Measurements from ENCODE around the gene UFSP1.
"Not testable (repeated sequence)": the region's sequence is repeated elsewhere in the genome, so short reads cannot be mapped to it uniquely, and the experiment has no call there.

UFSP1 gene

GRCh38 chr7:100888988-100889750 lies at the start of gene UFSP1:
Gene UFSP1, minus strand, starts transcription at chr7:100889715. Its CDS starts 444 bp downstream, at chr7:100889271.
- peak; percentile 73 for DNase-seq

GRCh38 chr7:100936167-100936566 lies 46.7 kb upstream of the UFSP1 start:
- not testable (repeated sequence) for DNase-seq

GRCh38 chr7:100935381-100935780 lies 45.9 kb upstream of the UFSP1 start:
- DNase-seq, result not testable (repeated sequence)

GRCh38 chr7:100933734-100934133 lies 44.2 kb upstream of the UFSP1 start:
- no peak for DNase-seq

- no peak for DNase-seq
Observed at GRCh38 chr7:100929808-100930174, 40.3 kb upstream of the UFSP1 start.

GRCh38 chr7:100923616-100924015 lies 34.1 kb upstream of the UFSP1 start:
- DNase-seq, result not testable (repeated sequence)

GRCh38 chr7:100921039-100921438 lies 31.5 kb upstream of the UFSP1 start:
- no peak for DNase-seq

- DNase-seq, result not testable (repeated sequence)
Observed at GRCh38 chr7:100919779-100920437, 30.4 kb upstream of the UFSP1 start.

GRCh38 chr7:100919335-100919734 lies 29.8 kb upstream of the UFSP1 start:
- DNase-seq, result not testable (repeated sequence)

- DNase-seq, result no peak
Observed at GRCh38 chr7:100914879-100915447, 25.4 kb upstream of the UFSP1 start.

GRCh38 chr7:100914208-100914878 lies 24.8 kb upstream of the UFSP1 start:
- no peak for DNase-seq

GRCh38 chr7:100911484-100911883 lies 22.0 kb upstream of the UFSP1 start:
- no peak for DNase-seq

- not testable (repeated sequence) for DNase-seq
Observed at GRCh38 chr7:100910443-100910842, 20.9 kb upstream of the UFSP1 start.

- DNase-seq, result no peak
Observed at GRCh38 chr7:100908512-100908911, 19.0 kb upstream of the UFSP1 start.

GRCh38 chr7:100902638-100903037 lies 13.1 kb upstream of the UFSP1 start:
- no peak for DNase-seq

- DNase-seq, result no peak
Observed at GRCh38 chr7:100901921-100902332, 12.4 kb upstream of the UFSP1 start.

- no peak for DNase-seq
Observed at GRCh38 chr7:100900978-100901377, 11.5 kb upstream of the UFSP1 start.

GRCh38 chr7:100899432-100899831 lies 9.9 kb upstream of the UFSP1 start:
- DNase-seq, result no peak

- no peak for DNase-seq
Observed at GRCh38 chr7:100897772-100898454, 8.4 kb upstream of the UFSP1 start.

- DNase-seq, result no peak
Observed at GRCh38 chr7:100896732-100897608, 7.5 kb upstream of the UFSP1 start.

- no peak for DNase-seq
Observed at GRCh38 chr7:100895956-100896731, 6.6 kb upstream of the UFSP1 start.

Measured in NCI-H526 treated with DMSO at 0.1 percent for 48 hours (cell line).